HG03342 (cell line): ENCODE measurements around the gene PER3.

Experiments
- ATAC-seq: cut with Tn5 transposase; IDR thresholded peaks from one replicate; pipeline ENCODE4 v1.9.1; 2021; ENCODE audit warnings: mild to moderate bottlenecking, moderate library complexity; ENCODE audit not compliant: unreplicated experiment

PER3 gene

DNA sequence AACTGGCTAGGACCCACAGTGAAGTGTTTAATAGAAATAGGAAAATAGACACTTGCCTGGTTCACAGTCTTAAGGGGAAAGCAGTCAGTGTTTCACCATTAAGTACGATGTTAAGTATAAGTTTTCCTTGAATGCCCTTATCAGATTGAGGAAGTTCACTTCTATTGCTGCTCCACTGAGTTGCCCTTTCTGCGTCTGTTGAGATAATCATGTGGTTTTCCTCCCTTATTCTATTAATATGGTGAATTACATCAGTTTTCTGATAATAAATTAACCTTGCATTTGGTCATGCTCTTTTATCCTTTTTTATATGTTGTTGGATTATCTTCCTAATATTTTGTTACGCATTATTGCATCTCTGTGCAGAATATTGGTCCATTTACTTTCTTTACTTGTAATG, 47.4 kb downstream of the PER3 start:
- ATAC-seq: no peak

DNA sequence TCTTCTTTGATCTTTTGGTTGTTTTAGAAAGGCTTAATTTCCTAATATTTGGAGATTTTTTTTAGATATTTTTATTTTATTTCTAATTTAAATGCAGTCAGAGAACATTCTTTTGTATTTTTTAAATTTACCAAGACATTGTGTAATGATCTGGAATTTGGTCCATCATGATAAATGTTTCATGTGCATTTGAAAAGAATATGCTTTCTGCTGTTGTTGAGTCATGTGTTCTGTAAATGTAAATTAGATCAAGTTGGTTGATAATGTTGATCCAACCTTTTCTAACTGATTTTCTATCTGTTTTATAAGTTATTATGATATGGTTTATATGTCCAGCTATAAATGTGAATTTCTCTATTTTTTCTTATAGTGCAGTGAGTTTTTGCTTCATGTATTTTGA, 48.9 kb downstream of the PER3 start:
- ATAC-seq: no peak

DNA sequence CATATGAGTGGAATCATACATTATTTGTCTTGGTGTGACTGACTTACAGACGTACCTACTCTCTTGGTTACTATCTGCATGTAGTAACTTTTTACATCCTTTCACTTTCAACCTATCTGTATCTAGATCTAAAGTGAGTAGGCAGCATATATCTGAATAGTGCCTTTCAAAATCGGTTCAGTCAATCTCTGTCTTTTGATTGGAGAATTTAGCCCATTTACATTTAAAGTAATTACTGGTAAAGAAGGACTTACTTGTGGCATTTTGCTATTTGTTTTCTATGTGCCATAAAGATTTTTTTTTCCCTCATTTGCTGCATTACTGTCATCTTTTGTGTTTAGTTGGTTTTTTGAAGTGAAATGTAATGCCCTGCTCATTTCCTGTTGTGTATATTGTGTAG, 54.6 kb downstream of the PER3 start:
- ATAC-seq: no peak

DNA sequence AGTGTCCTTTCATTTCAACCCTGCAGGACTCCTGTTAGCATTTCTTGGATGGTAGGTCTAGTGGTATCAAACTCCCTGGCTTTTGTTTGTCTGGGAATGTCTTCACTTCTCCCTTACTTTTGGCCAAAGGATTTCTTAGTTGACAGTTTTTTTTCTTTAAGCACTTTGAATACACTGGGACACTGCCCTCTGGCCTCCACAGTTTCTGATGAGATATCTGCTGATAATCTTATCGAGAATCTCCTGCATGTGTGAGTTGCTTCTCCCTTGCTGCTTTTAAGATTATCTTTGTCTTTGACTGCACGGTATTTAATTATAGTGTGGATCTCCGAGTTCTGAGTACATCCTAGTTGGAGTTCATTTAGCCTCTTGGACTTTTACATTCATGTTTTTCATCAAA, 55.4 kb downstream of the PER3 start:
- ATAC-seq: no peak

DNA sequence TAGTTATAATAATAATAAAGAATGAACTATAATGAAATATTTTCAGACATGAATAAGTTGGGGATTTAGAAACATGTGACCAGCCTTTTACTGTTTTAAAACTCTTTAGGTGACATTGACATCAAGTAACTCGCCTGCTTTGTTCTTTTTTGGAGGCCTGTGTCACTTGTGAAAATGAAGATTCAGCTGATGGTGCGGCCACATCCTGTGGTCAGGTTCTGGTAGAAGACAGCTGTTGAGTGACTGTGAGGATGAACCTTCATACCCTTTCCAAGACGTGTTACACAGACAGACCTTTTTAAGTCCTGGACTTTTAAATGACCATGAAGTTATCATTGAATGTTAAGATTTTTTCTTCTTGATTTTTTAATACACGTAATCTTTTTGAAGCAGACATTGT, 58.4 kb downstream of the PER3 start:
- no peak for ATAC-seq

DNA sequence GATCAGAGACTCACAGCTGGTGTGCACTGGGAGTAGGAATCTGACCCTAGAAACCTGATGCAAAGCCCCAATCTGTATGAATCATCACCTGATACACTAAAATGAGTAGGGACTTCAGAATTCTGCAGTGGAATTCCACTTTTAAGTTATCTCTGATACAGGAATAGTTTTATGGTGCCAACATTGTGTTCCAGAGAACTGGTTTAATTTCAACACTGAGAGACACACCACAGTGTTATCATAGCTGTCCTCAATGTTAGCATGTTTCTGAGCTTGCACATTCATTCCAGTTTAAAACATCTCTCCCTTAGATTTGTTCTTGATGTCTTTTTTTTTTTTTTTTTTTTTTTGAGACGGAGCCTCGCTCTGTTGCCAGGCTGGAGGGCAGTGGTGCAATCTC, 61.7 kb downstream of the PER3 start:
- ATAC-seq: no peak

DNA sequence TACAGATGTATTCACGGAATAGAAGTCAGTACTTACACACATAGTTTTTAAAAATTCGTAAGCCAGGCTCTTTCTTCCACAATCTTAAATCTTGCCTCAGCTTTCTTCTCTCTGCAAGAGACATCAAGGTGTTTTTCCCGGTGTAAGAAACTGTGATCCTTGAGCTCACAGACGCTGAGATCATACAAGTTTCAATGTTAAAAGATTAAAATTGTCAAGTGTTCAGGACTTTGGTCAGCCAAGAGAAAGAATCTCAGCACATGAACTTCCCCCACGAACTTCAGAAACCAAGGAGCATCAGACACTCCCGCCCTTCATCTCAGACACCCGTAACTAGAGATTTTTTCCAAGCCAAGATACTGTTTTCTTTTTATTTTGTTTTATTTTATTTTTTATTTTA, 62.6 kb downstream of the PER3 start:
- no peak for ATAC-seq

DNA sequence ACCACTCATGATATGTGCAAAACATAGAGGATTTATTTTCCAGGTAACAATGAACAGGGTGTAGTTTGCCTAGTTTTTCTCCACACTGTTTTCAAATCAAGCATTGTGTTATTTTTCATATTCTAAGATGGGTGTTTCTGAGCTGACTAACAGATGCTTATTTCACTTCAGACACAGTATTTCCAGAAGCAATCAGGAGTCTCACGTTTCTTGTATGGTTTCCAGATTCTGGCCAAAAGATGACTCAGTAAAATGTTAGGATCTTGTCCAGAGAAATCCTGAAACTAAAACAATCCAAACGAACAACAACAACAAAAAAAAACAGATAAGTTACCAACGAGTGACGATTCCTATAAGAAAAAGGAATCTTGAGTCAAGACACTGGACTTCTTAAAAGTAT, 63.5 kb downstream of the PER3 start:
- ATAC-seq: no peak

DNA sequence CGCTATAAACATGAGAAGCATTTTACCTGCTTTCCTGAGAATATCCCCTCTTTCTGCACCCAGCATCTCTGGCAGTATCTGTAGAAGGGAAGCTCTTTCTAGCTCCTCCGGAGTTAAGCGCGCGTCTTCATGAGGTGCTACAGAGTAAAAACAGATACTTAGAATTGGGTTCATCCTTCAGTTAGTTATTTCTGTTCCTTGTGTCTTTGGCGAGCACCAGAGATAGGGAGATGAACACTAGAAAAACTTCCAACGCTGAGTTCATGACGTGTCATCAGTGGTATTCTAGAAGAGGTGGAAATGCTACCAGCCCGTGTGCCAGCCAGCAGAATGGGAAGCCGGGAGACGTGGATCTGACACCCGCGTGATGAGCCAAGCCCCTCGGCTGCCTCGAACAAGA, 66.7 kb downstream of the PER3 start:
- no peak for ATAC-seq

DNA sequence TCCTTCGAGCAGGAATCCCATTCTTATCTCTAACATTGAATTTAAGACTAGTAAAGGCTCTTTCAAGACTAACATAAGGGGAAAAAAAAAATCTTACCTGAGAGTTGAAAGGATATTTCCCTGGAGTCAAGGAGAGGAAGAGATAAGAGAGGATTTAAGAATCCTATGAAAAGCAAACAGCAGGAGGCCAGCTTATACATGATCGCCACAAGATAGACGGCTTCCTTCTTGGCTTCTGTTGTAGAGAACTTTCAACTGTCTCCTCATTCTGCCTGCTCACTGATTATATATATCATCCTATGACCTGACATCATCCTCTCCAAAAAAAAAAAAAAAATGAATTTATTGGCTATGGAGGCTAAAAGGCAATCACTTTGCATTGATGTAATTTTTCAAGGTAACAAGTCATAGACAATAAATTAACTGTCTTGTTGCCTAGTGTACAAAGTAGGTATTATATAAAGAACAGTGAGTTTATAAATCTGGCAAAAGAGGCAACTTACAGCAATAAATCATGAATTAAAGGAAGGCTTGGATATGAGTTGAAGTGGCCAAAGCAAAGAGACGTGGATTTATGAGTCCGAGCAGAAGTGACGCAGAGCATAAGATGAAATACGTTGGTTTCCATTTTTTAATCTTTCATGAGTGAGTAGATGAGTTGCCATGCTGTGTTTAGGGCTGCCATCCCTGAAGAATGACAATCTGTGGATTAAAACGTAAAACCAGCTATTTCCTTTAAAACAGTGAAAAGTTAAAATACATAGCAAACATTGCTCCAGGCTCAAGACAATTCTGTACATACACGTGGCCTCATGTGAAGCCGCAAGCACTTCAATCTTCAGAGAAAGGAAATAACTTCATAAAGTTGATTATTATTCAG, 69.0 kb downstream of the PER3 start, which contains the start of gene UTS2:
Gene UTS2, minus strand, starts transcription at position 262 of the 880 bp plus-strand sequence. Its CDS starts 62 bp downstream, at position 200.
- no peak for ATAC-seq

DNA sequence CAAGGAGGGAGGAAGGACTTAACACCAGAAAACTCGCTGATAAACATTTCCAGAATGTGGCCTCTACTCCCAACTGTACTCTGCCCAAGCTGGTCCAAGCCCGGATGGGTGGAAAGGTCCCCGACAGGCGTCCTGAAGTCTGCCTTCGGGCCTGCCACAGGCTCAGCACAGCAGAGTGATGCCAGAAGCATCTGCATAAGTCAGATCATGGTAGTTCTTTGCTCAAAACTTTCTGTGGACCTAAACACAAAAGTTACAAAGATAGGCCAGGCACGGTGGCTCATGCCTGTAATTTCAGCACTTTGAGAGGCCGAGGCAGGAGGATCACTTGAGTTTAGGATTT, 69.6 kb downstream of the PER3 start:
- no peak for ATAC-seq

DNA sequence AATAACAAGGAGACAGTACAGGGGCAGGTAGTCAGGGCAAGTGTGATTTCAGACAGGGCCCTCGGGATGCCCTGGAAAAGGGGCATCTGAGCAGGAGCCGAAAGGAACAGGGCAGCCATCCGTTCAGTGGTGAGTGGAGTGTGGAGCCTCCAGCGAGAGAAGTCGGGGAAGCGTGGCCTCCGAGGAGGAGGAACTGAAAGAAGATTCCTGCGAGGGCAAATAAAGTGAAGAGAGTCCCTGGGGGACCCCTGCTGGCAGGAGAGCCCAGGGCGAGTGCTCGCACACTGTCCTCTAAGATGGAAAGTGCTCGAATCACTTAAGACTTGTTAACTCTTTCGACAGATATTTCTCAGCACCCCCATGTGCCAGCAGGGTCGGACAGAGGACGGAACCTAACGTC, 72.3 kb downstream of the PER3 start:
- no peak for ATAC-seq

DNA sequence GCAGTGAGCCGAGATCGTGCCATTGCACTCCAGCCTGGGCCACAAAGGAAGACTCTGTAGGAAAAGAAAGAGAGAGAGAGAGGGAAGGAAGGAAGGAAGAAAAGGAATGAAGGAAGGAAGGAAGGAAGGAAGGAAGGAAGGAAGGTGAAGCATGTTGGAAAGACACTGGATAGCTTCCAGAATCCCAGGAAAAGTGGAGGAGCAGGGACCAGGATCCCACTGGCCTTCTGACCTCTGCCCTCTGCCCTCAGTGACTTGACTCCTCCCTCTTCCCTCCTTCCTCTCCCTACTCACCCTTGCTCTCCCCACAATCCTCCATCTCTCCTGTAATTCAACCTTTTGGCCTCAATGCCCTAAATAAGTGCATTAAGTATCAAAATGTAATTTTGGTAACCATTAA, 72.9 kb downstream of the PER3 start:
- no peak for ATAC-seq

DNA sequence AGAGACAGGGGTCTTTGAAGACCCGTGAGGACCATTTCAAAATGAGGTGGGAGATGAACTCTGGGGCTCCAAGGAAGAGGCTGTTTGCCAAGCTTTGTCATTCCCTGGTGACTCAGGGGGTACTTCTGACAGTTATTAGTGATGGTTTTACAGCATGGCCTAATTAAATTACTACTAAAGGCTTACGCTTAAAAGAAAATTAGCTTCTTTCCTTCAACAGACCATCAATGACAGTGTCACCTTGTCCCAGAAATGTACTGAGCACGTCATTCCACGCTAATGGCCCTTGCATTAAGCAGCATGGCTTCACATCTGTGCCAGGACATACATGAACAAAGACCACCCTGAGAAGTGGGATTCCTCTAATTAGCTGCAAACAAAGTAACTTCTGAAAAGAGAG, 73.9 kb downstream of the PER3 start:
- ATAC-seq: no peak

DNA sequence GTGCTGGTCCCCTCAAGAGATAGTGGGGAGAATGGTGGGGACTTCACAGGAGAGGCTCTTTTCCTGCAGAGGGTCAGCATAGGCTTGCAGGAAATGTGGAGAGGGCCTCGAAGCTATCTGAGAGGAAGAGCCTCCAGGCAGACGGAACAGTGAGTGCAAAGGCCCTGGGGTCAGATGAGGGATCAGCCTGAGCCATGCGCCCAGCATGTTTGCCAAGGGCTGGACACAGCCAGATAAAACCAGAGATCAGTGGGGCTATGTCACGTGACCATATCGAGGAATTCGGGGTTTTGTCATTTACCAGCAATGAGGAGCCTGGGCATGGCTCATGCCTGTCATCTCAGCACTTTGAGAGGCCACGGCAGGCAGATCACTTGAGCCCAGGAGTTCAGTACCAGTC, 75.3 kb downstream of the PER3 start:
- no peak for ATAC-seq

DNA sequence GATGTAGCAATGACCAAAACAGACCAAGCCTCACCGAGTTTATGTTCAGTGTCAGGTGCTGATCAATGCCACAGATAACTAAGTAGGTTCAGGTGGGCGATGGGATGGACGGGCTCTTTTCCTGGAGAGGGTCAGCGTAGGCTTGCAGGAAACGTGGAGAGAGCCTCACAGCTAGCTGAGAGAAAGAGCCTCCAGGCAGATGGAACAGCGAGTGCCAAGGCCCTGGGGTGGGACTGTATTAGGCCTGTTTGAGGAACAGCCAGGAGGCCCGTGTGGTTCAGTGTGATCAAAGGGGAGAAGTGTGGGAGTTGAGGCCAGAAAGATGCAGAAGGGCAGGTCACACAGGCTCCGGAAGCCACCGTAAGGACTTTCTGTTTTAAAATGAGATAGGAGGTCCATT, 76.0 kb downstream of the PER3 start:
- ATAC-seq: no peak

DNA sequence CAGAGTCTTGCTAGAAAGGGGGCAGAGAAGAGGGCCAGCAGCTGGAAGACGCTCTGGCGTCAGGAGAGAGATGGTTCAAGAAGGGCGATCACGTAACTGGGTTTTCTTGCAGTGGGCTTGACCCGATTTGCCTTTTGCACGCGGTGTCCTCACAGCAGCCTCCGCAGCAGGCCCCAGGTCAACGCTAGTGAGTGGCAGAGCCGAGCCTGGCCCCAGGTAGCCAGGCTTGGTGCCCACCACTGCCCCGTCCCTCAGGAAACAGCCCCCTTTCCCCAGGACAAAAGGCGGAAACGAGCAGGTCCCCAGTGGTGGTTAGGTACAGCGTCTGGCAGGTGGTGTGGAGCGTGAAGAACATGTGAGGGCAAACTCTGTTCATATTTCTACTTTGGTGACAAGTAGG, 77.4 kb downstream of the PER3 start:
- no peak for ATAC-seq

DNA sequence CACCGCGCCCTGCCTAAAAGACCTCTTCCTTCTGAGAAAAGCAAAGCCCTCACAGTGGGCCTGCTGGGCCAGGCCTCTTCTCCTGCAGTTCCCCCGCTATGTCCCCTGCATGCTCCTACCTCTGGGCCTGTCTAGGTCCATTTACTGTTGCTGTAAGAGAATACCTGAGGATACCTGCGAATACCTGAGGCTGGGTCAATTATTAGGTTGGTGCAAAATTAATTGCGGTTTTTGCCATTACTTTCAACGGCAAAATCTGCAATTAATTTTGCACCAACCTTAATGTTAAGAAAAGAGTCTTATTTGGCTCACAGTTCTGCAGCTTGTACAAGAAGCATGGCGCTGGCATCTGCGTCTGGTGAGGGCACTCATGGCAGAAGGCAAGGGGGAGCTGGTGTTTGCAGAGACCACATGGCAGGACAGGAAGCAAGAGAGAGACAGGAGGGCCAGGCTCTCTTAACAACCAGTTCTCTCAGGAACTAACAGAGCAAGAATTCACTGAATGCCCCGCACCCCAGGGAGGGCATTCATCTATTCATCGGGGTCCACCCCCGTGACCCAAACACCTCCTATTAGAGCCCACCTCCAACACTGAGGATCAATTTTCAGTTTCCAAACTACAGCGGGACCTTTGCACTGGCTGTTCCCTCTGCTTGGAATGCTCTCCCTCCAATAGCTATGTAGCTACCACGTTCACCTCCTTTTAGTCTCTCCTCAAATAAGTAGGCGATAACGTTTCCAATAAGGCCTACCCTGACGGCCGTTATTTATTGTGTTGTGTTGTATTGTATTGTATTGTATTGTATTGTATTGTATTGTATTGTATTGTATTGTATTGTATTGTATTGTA, 78.3 kb downstream of the PER3 start:
- no peak for ATAC-seq

DNA sequence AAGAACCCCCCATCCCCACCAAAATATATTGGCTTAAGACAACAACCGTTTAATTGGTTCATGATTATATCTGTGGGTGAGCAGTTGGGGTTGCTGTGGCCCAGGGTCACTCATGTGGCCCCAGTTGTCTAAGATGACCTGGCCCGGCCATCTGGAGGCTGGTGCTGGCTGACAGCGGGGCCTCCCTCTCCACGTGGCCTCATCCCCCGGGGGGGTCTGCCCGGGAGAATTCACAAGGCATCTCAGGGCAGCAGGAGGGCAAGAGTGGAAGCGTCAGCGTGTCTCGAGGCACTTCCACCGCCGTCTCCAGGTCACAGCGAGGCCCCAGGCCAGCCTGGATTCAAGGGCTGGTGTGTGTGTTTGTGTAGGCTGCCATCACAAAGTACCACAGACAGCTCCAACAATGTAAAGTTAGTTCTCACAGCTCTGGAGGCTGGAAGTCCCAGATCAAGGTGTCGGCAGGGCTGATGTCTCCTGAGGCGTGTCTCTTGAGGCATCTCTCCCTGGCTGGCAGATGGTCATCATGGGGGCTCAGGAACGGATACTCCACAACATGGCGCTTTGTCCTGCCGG, 79.8 kb downstream of the PER3 start:
- ATAC-seq: no peak

DNA sequence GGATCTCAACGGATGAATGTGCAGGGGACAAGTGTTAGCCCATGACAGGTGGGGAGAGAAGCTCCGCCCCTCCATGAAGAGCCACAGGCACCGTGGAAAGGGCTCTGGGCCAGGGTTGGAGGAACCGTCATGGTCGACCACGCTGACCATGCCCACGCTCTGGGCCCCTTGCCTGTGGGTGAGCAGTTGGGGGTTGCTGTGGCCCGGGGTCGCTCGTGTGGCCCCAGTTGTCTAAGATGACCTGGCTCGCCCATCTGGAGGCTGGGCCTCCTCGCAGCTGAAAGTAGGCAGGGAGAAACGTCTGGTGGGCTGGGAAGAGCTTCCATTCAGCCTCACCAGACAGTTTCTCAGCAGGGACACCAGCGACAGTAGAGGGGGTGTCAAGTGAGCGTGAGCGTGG, 81.9 kb downstream of the PER3 start:
- no peak for ATAC-seq

DNA sequence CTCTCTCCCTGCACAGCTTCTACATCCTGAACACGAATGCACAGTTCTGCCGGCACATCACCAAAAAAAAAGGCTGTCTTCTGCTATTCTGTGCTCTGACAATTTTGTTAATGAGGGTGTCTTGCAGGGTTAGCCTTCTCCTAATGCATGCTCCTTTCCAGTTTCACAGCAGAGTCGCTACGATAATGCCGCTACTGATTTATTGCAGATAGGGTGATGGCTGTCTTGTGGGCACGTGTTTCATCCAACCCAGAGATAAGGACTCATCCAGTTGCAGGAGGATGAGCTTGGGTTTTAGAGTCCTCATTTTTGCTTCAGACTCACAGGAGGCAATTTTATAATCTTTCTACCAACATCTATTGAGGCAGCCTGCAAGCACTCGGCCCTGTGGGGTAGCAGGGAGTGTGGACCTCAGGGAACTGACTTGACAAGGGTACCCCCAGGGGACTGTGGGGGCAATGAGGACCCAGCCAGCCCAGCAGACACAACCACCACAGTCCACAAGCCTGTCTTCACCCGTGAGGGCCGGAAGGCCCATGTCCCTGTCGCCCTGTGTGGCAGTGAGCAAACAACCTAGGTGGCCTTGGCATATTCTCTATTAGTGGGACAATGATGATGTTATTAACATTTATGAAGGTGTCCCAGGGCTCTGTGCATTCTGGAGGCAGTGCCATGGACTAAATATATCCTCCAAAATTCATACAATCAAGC, 84.1 kb downstream of the PER3 start:
- ATAC-seq: no peak
